Thyroid gland (tissue), 4 donors: Measurements from ENCODE around the gene TIGD4.

Experiments used
- POLR2A ChIP-seq, 2 donors: fragments of 450-650 bp; IDR thresholded peaks; one replicate each; pipeline ENCODE4 v1.6.1; 2017; ENCODE audit warnings: antibody characterized with exemption in 2 of 2, mild to moderate bottlenecking in 2 of 2, moderate library complexity in 1 of 2
- TF ChIP-seq, protein P1 (sequence below), 6 experiments: fragments of 200-600 bp in 3 of 6; fragments of 450-650 bp in 3 of 6; sonication (generic) in 3 of 6; IDR thresholded peaks; one replicate each; pipeline ENCODE4 v1.5.1; 2016 to 2019; ENCODE audit warnings: antibody characterized with exemption in 6 of 6, mild to moderate bottlenecking in 2 of 6, inconsistent platforms in 1 of 6, moderate library complexity in 1 of 6

DNA sequence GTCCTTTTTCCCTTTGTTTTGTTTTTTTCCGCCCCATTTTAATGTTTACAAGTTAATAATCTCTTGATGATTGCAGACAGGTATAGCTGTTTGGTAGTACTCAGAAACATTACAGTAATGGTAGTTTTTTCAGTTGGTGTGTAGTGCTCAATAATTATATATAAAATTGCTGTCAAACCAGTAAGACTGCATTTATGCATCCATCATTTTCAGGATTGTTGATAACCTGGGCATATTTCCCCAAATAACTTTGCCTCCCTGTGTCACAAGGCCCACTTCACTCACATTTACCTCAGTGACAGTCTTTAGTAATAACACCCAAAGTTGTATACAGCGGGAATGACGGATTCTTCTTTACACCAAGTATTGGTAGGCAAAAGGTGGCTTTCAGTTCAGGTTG is 16.4 kb upstream of the TIGD4 start:
- TF ChIP-seq, protein P1, sequence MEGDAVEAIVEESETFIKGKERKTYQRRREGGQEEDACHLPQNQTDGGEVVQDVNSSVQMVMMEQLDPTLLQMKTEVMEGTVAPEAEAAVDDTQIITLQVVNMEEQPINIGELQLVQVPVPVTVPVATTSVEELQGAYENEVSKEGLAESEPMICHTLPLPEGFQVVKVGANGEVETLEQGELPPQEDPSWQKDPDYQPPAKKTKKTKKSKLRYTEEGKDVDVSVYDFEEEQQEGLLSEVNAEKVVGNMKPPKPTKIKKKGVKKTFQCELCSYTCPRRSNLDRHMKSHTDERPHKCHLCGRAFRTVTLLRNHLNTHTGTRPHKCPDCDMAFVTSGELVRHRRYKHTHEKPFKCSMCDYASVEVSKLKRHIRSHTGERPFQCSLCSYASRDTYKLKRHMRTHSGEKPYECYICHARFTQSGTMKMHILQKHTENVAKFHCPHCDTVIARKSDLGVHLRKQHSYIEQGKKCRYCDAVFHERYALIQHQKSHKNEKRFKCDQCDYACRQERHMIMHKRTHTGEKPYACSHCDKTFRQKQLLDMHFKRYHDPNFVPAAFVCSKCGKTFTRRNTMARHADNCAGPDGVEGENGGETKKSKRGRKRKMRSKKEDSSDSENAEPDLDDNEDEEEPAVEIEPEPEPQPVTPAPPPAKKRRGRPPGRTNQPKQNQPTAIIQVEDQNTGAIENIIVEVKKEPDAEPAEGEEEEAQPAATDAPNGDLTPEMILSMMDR (IDR thresholded peaks at IDR 0.05), result no peak
- no peak for TF ChIP-seq POLR2A (IDR thresholded peaks at IDR 0.05)
